NCI-H187 treated with DMSO at 0.1 percent for 48 hours (cell line): ENCODE measurements around the gene SLC7A4.
"Not testable (repeated sequence)": the region's sequence is repeated elsewhere in the genome, so short reads cannot be mapped to it uniquely, and the experiment has no call there.

Experiments used
- DNase-seq: peaks from one replicate; lab custom pipeline; 2025; lab: John Stamatoyannopoulos, UW

Gene SLC7A4

GRCh38 chr22:21020802-21021429 is 11.4 kb downstream of the SLC7A4 start:
- no peak for DNase-seq

DNA sequence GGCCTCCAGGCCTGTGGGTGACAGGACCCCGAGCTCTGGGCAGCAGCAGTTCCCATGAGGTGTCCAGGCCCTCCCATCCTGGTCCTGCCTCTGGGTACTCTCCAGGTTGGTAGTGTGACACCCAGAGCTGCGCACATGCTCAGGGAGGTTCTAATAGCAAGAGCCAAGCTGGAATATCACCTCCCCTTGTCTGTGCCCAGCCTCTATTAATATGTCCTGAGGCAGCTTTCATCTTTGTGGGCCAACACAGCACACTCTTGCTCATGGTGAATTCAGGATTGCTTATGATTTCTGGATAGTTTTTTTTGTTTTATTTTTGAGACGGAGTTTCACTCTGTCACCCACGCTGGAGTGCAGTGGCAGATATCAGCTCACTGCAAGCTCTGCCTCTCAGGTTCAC is 14.0 kb downstream of the SLC7A4 start:
- DNase-seq, result no peak

GRCh38 chr22:21016644-21017420 is 15.5 kb downstream of the SLC7A4 start:
- no peak for DNase-seq

DNA sequence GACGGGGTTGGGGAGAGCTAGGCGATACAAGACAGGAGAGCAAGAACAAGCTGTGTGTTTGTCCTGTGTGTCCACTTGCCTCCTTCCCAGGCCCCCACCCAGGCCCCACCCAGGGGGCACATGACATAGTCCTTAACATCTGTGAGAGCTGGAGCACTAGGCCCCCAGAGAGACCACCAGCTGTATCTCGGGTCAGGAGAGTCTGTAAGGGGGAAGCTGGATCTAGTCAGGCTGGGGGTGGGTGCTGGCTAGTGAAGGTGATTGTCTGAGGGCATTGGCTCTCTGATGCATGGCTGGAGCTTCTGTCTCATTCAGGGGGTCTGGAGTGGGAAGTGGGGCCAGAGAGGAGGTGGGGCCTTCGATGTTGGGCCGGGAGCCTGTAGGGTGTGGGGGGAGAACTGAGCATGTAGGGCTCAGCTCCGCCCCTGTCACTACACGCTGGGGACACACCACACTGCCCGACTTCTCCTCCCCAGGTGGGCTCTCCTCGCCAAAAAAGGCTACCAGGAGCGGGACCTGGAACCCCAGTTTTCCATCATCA is 16.8 kb downstream of the SLC7A4 start:
- DNase-seq, result no peak

DNA sequence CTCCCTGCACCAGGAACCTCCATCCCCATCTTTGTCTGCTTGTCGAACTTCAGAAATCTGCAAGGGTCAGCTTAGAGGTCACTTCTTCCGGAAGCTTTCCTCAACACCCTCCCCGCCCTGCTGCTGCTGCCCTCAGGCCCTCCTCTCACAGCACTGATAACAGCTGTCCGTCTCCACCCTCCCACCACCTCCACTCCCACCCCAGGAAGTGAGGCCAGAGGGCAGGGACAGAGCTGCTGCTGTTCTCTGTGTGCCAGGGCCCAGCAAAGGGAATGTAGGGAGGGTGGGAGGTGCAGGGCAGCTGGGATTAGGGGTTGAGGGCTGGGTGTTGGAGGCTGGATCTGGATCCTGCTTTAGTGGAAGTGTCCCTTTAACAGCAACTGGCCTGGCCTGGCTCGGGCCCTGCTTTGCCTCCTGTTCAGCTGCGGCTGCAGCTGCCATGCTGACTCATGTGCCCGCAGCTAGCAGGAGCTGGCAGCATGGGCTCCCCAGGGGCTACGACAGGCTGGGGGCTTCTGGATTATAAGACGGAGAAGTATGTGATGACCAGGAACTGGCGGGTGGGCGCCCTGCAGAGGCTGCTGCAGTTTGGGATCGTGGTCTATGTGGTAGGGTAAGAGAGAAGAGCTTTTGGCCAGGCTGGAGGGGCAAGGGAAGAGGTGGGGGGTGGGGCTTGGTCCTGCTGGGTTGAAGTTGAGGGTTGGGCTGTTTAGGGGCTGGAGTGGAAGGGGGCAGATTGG is 17.5 kb downstream of the SLC7A4 start, which contains the start of gene P2RX6:
P2RX6 (plus strand) TSS at position 440 of the 740 bp plus-strand sequence; CDS start at position 450, 10 bp downstream.
- no peak for DNase-seq

DNA sequence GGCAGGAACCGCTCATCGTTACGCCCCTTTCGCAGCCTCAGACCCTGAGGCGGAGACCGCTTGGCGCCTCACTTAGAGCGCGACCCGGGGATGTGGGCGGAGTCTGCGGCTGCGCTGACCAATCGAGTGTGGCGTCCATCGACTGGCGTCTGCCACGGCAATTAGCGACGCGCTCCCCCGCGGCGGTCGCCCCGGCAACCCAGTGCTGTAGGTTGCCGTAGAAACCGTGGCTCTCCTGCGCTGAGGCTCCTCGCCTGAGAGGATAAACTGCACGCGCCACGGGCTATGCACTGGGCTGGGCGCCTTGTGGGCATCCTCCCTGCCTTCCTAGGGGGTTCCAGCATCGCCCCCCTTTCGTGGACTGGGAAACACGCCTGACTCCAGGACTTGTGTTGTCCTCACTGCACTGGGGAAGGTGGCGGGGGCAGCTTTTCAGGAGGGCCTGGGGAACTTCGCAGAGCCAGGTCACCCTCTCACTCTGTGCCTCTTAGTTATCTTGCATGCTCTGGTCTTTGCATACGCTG is 18.1 kb downstream of the SLC7A4 start:
- DNase-seq, result peak; percentile 45

DNA sequence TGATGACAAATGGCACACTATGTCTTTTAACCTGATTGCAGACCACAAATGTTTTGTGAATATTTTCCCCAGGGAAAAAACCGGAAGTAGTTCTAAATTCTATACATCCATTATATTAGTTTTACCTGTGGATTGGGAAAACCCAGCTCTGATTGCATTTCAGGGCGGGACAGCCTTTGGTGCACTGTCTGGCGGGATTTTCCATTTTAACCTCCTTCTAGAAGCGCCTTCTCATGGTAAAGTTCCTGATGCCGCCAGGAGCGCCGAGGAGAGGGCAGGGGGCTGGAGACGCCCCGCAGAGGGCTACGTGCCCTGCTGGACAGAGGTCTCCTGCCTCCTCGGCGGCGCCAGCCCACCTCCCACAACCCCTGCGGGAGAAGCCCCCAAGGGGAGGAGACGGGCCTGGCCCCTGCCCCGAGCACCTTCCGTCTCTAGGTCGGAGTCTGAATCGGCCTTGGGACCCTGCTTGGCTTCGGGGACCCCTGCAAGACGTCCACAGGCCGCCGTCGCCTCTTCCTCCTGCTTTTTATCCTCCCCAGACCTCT is 18.6 kb downstream of the SLC7A4 start:
- DNase-seq, result no peak

DNA sequence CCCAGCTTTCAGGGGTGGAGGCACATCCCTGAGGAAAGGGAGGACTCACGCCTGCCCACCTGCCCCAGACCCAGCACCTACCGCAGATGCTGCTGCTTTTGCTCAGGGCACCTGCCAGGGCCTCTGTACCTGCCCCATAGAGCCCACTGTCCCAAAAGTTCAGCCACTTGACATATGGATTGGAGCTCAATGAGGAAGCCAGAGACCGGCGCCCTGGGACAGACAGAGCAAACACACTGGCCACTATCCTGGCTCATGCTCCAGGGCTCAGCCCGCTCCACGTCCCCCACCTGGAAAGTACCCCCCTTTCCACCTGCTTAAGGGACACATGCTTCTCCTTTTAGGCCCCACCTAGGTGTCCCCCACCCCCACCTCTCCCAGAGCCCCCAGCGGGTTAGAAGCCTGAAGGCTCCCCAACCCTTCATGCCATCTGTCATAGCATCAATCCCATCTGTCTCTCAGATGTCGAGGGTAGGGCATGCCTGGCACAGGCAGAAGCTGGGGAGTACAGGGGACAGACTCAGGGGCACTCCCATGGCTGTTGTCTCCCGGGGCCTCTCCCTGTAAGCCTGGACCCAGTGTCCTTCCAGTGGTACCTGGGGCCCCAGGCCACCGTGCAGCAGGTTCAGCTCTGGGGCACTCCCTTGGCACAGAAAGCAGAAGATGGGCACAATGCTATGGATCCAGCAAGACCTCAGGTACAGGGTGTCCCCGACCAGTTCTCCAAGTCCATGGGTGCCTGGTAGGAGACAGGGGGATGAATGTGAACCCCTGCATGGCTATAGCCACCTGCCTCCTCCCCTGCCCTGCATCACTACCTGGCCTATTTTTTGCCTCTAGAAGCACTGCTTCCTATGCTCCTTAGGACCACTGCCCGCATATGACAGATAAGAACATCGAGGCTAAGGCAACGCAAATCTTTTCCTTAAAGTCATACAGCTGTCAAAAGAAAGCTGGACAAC is 19.6 kb downstream of the SLC7A4 start:
- no peak for DNase-seq

DNA sequence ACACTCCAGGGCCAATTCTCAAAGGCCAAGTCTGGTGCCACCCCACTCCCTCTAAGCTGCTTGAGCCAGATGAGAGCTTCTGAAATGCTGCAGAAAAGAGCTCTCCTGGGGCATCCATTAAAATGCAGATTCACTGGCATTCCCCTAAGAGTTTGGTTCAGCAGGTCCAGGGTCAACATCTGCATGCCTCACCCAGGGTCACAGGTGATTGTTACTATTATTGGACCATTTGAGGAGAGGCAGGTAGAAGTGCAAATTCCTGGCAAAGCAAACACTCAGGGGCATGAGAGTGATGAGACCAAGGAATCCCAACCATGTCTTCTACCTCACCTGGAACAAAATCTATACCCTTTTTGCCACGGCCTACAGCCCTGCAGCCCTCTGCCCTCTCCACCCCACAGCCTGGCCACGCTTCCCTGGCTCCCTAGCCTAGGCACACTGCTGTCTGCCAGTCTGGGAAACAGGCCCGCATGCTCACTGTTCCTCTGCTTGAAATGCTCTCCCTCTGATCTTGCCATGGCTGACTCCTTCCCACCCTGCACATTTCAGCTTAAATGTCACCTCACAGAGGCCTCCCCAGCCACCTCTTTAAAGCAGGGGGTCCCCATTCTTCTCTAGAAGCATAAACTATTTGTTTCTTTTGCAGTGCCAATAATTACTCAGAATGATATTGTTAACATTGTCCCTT is 21.8 kb downstream of the SLC7A4 start:
- no peak for DNase-seq

- no peak for DNase-seq
Measured at GRCh38 chr22:21009638-21010425, 22.5 kb downstream of the SLC7A4 start.

DNA sequence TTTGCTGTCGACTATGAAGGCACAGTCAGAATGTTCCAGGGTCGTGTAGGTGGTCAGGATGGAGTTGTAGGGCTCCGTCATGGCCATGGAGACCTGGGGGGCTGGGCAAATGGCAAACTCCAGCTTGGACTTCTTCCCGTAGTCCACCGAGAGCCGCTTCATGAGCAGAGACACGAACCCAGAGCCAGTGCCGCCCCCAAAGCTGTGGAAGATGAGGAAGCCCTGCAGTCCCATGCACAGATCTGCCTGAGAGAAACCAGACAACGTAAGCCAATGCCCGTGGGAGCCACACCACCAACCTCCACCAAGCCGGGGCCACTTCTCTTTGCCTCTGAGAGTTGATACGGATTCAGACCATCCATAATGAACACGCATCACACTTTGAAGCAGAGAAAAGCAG is 23.2 kb downstream of the SLC7A4 start:
- not testable (repeated sequence) for DNase-seq

DNA sequence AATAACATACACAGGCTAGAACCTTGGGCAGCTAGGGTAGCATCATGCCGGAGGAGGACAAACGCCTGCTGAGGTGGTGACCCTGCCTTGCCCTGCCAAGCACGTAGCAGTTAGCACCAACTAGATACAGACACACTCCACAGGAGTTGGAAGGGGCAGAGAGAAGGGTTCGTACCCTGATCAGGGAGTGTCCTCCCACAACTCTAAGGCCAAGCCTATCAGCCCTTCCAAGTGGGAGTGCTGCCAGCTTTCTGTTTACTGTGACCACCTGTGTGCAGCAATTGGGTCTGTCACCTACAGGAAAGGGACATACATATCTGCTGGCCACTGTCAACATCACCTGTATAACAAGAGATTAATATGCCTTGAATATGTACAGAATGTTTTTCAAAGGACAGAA is 28.6 kb downstream of the SLC7A4 start:
- no peak for DNase-seq

GRCh38 chr22:21001601-21002325 is 30.6 kb downstream of the SLC7A4 start, which contains the start of gene THAP7:
Gene THAP7 (minus strand): TSS chr22:21002118. CDS start chr22:21001911, 207 bp downstream.
- peak; percentile 58 for DNase-seq

- no peak for DNase-seq
Measured at GRCh38 chr22:21000987-21001600, 31.3 kb downstream of the SLC7A4 start.

GRCh38 chr22:21000207-21000986 is 32.0 kb downstream of the SLC7A4 start:
- no peak for DNase-seq

DNA sequence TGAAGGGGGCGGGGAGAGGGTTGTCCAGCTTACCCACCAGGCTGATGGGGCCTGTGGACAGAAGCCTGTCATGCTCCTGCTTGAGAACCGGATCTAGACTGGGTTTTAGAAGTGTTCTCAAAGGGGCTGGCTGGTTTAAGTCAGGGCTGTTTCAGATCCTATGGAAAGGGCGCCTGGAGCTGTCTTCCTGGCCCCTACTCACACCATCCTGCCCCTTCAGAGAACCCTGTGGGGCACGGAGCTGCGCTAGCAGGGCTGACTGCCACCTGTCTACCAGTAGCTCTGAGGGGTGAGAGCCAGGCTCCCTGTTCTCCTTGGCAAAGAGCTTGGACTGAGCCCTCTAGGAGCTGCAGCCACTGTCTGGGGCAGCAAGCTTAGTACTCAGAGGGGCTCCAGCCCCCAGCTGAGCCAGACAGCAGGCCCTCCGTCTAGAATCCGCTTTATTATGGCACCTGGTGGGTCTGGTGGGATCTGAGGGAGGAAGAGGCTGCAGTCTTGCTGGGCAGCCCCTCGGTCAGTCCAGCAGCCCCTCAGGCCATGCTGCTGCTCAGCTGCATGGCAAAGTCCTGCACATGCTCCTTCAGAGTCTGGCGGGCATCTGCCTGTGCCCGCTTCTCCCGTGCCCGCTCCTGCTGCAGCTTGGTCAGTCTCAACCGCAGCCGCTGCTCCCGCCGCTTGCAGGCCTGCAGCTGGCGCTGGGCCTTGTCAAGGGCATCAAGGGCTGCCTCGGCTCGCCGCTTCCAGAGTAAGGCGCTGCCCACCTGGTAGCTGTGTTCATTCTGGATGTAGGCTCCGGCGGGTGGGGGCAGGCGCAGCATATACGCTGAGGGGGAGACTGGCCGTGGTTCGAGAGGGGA is 32.8 kb downstream of the SLC7A4 start:
- DNase-seq, result no peak
